Measurements from ENCODE around the gene COL8A2. TPM values are rescaled to one million over a fixed set of nuclear protein-coding genes. Genes with fewer than 3 reads are reported as not detected.

COL8A2 gene
- total RNA-seq, 1 experiment from 2014 or later: not detected

GRCh38 chr1:36051821-36052220 is 73.2 kb downstream of the COL8A2 start:
- Mint-ChIP-seq H3K4me1 (ENCODE audit: insufficient read depth, unreplicated experiment) (no peaks in the 10 kb centered on the region), H3K36me3 (ENCODE audit: insufficient read depth, unreplicated experiment) (peaks cover 56% of the 10 kb centered on the region), H3K27me3 (ENCODE audit: insufficient read depth, unreplicated experiment) (no peaks in the 10 kb centered on the region), H3K4me3 (ENCODE audit: unreplicated experiment) (no peak overlapping the region), H3K9me3 (ENCODE audit: unreplicated experiment) (no peaks in the 10 kb centered on the region), H3K27ac (ENCODE audit: low read depth, unreplicated experiment) (no peak overlapping the region)
- DNase-seq (ENCODE audit: unreplicated experiment): no peak
- TF ChIP-seq CTCF (IDR thresholded peaks at IDR 0.05; ENCODE audit: unreplicated experiment): no peak
- ChIA-PET POLR2A (no interaction called here), CTCF (no interaction called here)
- BruUV-seq (replicated peaks): no TSS peak
- intact Hi-C loops (cut with micrococcal nuclease): no loop called here

Other genes starting within 250 kb of the COL8A2 start
- 13.5 and 15.7 TPM in 2 replicates for gene AGO1, start 242.0 kb downstream of the COL8A2 start, total RNA-seq (2022)
- 27.3 and 31.6 TPM in 2 replicates for gene AGO3, start 194.1 kb downstream of the COL8A2 start, total RNA-seq (2022)
- gene TEKT2, start 41.1 kb downstream of the COL8A2 start, total RNA-seq (2022): not detected in 2 replicates
- gene ADPRS, start 36.3 kb downstream of the COL8A2 start, total RNA-seq (2022): 24.8 and 26.4 TPM in 2 replicates
- gene TRAPPC3, start 24.3 kb upstream of the COL8A2 start, total RNA-seq (2022): 72.8 and 75.5 TPM in 2 replicates
- gene MAP7D1, start 30.9 kb upstream of the COL8A2 start, total RNA-seq (2022): 131 and 170 TPM in 2 replicates
- gene THRAP3, start 99.2 kb upstream of the COL8A2 start, total RNA-seq (2022): 92.2 and 116 TPM in 2 replicates
- gene SH3D21, start 181.1 kb upstream of the COL8A2 start, total RNA-seq (2022): 3.2 and 3.3 TPM in 2 replicates
- gene EVA1B, start 198.4 kb upstream of the COL8A2 start, total RNA-seq (2022): 4.8 and 5.7 TPM in 2 replicates